ENCODE data around the gene SAFB.

The SAFB gene

DNA sequence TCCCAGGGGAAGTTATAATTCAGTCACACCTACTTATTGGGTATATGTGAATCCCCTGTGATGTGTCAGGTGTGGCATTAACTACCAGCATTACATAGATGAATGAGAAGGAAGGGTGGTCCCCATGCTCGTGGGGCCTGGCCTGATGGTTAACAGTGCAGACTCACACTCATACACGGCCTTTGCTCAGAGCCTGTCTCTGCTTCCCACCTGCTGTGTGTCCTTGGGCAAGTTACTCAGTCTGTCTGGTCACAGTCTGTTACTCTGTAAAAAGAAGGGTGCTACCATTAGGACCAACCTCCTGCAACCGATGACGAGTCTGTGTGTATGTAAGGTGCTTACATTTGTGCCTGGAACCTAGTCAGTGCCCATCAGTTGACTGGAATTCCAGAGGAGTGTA, 23.8 kb downstream of the SAFB start (continued):
- no peak for TF ChIP-seq SNAI2 (CRISPR knock-in tag; IDR thresholded peaks at IDR 0.05)
- no peak for TF ChIP-seq TCF4 (CRISPR knock-in tag; IDR thresholded peaks at IDR 0.05; ENCODE audit: borderline replicate concordance)
- TF ChIP-seq CSDC2 (CRISPR knock-in tag; IDR thresholded peaks at IDR 0.05) = no peak

DNA sequence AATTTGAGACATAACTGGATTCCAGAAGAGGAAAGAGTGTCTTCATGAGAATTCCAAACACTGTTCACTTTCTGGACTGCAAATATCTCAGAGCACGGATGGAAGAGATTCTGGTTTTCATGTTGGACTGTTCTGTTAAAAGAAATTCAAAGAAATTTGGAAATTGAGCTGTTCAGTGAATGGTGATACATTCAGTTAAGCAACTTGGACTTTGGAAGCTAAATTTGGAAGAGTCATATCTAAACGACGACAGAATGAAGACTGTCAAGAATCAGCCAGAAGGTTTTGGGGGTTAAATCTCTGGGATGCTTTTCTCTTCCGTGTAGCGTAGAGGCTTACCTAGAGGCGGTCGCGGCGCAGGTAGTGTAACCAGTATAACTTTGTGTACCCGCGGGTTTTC, 25.6 kb downstream of the SAFB start:
- TF ChIP-seq GLIS3 (CRISPR knock-in tag; IDR thresholded peaks at IDR 0.05) (no peak), ZC3H10 (CRISPR knock-in tag; IDR thresholded peaks at IDR 0.05) (no peak), ZFP3 (CRISPR knock-in tag; IDR thresholded peaks at IDR 0.05) (no peak), ZNF70 (CRISPR knock-in tag; IDR thresholded peaks at IDR 0.05) (no peak), BACH2 (CRISPR knock-in tag; IDR thresholded peaks at IDR 0.05; ENCODE audit: borderline replicate concordance) (no peak), ZNF8 (CRISPR knock-in tag; IDR thresholded peaks at IDR 0.05) (no peak)
- TF ChIP-seq, protein P1, sequence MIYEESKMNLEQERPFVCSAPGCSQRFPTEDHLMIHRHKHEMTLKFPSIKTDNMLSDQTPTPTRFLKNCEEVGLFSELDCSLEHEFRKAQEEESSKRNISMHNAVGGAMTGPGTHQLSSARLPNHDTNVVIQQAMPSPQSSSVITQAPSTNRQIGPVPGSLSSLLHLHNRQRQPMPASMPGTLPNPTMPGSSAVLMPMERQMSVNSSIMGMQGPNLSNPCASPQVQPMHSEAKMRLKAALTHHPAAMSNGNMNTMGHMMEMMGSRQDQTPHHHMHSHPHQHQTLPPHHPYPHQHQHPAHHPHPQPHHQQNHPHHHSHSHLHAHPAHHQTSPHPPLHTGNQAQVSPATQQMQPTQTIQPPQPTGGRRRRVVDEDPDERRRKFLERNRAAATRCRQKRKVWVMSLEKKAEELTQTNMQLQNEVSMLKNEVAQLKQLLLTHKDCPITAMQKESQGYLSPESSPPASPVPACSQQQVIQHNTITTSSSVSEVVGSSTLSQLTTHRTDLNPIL (CRISPR knock-in tag; IDR thresholded peaks at IDR 0.05; ENCODE audit: low read depth) = no peak
- TF ChIP-seq, protein P2, sequence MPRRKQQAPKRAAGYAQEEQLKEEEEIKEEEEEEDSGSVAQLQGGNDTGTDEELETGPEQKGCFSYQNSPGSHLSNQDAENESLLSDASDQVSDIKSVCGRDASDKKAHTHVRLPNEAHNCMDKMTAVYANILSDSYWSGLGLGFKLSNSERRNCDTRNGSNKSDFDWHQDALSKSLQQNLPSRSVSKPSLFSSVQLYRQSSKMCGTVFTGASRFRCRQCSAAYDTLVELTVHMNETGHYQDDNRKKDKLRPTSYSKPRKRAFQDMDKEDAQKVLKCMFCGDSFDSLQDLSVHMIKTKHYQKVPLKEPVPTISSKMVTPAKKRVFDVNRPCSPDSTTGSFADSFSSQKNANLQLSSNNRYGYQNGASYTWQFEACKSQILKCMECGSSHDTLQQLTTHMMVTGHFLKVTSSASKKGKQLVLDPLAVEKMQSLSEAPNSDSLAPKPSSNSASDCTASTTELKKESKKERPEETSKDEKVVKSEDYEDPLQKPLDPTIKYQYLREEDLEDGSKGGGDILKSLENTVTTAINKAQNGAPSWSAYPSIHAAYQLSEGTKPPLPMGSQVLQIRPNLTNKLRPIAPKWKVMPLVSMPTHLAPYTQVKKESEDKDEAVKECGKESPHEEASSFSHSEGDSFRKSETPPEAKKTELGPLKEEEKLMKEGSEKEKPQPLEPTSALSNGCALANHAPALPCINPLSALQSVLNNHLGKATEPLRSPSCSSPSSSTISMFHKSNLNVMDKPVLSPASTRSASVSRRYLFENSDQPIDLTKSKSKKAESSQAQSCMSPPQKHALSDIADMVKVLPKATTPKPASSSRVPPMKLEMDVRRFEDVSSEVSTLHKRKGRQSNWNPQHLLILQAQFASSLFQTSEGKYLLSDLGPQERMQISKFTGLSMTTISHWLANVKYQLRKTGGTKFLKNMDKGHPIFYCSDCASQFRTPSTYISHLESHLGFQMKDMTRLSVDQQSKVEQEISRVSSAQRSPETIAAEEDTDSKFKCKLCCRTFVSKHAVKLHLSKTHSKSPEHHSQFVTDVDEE (CRISPR knock-in tag; IDR thresholded peaks at IDR 0.05) = no peak
- no peak for ATAC-seq

DNA sequence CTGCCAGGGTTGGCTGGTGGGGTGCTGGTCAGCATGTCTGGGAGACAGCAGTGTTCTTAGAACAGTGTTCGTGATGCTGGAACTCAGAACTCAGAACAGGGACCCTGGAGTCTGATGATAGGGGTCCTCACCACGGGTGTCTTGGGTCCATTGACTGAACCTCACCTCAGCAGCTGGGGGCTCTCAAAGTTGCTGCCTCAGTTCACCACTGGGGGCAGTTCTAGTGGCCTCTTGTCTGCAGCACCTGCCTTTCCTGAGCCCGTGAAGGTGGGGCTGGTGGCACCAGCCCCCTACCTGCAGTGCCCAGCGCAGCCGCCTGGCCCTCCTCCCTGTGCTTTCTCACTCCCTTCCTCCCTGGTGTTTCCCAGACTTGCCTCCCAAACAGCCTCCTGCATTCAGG, 28.5 kb downstream of the SAFB start:
- no peak for ATAC-seq
- TF ChIP-seq TOX (CRISPR knock-in tag; IDR thresholded peaks at IDR 0.05; ENCODE audit: borderline replicate concordance) = no peak
- no peak for TF ChIP-seq CSDC2 (CRISPR knock-in tag; IDR thresholded peaks at IDR 0.05)
- TF ChIP-seq, protein P3, sequence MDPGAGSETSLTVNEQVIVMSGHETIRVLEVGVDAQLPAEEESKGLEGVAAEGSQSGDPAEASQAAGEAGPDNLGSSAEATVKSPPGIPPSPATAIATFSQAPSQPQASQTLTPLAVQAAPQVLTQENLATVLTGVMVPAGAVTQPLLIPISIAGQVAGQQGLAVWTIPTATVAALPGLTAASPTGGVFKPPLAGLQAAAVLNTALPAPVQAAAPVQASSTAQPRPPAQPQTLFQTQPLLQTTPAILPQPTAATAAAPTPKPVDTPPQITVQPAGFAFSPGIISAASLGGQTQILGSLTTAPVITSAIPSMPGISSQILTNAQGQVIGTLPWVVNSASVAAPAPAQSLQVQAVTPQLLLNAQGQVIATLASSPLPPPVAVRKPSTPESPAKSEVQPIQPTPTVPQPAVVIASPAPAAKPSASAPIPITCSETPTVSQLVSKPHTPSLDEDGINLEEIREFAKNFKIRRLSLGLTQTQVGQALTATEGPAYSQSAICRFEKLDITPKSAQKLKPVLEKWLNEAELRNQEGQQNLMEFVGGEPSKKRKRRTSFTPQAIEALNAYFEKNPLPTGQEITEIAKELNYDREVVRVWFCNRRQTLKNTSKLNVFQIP (CRISPR knock-in tag; IDR thresholded peaks at IDR 0.05; ENCODE audit: borderline replicate concordance, low read depth) = no peak
- TF ChIP-seq ZNF8 (CRISPR knock-in tag; IDR thresholded peaks at IDR 0.05) = no peak
- no peak for TF ChIP-seq TCF4 (CRISPR knock-in tag; IDR thresholded peaks at IDR 0.05; ENCODE audit: borderline replicate concordance)
- no peak for TF ChIP-seq ZC3H10 (CRISPR knock-in tag; IDR thresholded peaks at IDR 0.05)
- TF ChIP-seq, protein P1 (CRISPR knock-in tag; IDR thresholded peaks at IDR 0.05; ENCODE audit: low read depth) = no peak
- no peak for TF ChIP-seq ZFP3 (CRISPR knock-in tag; IDR thresholded peaks at IDR 0.05)
- TF ChIP-seq ARNTL (CRISPR knock-in tag; IDR thresholded peaks at IDR 0.05; ENCODE audit: borderline replicate concordance, low read depth) = no peak
- no peak for TF ChIP-seq ZNF70 (CRISPR knock-in tag; IDR thresholded peaks at IDR 0.05)
- TF ChIP-seq, protein P2 (CRISPR knock-in tag; IDR thresholded peaks at IDR 0.05) = no peak

DNA sequence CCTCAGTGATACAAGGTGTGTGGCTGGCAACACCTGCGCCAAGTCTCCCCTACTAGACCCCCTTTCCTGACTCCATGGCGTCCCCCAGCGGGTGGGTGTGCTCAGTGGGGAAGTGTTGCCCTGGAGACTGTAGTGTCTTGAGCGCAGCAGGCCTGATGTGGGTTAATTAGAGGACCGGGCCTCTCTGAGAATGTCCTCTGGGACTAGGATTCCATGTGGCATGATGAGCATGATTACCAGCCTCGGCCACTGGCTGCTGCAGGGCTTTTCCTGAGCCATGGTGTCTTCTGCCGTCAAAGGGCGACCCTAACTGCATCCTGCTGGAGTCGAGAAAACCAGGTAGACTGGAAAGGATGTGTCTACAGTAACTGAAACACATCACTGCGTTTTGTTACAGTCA, 29.4 kb downstream of the SAFB start:
- ATAC-seq = no peak
- no peak for TF ChIP-seq ARNTL (CRISPR knock-in tag; IDR thresholded peaks at IDR 0.05; ENCODE audit: borderline replicate concordance, low read depth)
- TF ChIP-seq CSDC2 (CRISPR knock-in tag; IDR thresholded peaks at IDR 0.05) = no peak
- no peak for TF ChIP-seq ZFP30 (CRISPR knock-in tag; IDR thresholded peaks at IDR 0.05)
- TF ChIP-seq ESRRG (CRISPR knock-in tag; IDR thresholded peaks at IDR 0.05) = no peak
- TF ChIP-seq, protein P1 (CRISPR knock-in tag; IDR thresholded peaks at IDR 0.05; ENCODE audit: low read depth) = no peak
- TF ChIP-seq BACH2 (CRISPR knock-in tag; IDR thresholded peaks at IDR 0.05; ENCODE audit: borderline replicate concordance) = no peak
- TF ChIP-seq ZFP3 (CRISPR knock-in tag; IDR thresholded peaks at IDR 0.05) = no peak
- no peak for TF ChIP-seq GLIS3 (CRISPR knock-in tag; IDR thresholded peaks at IDR 0.05)
- TF ChIP-seq ZNF8 (CRISPR knock-in tag; IDR thresholded peaks at IDR 0.05) = no peak
- TF ChIP-seq PPARA (CRISPR knock-in tag; IDR thresholded peaks at IDR 0.05; ENCODE audit: borderline replicate concordance) = no peak
- no peak for TF ChIP-seq ZNF565 (CRISPR knock-in tag; conservative IDR thresholded peaks at IDR 0.05; ENCODE audit: low read depth)
- TF ChIP-seq, protein P4, sequence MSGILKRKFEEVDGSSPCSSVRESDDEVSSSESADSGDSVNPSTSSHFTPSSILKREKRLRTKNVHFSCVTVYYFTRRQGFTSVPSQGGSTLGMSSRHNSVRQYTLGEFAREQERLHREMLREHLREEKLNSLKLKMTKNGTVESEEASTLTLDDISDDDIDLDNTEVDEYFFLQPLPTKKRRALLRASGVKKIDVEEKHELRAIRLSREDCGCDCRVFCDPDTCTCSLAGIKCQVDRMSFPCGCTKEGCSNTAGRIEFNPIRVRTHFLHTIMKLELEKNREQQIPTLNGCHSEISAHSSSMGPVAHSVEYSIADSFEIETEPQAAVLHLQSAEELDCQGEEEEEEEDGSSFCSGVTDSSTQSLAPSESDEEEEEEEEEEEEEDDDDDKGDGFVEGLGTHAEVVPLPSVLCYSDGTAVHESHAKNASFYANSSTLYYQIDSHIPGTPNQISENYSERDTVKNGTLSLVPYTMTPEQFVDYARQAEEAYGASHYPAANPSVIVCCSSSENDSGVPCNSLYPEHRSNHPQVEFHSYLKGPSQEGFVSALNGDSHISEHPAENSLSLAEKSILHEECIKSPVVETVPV (CRISPR knock-in tag; IDR thresholded peaks at IDR 0.05) = no peak
- TF ChIP-seq ZNF70 (CRISPR knock-in tag; IDR thresholded peaks at IDR 0.05) = no peak
- no peak for TF ChIP-seq SNAI2 (CRISPR knock-in tag; IDR thresholded peaks at IDR 0.05)
